GOT3 (cell line): ENCODE results near the gene XPO1.
"Not testable (repeated sequence)": the region's sequence is repeated elsewhere in the genome, so short reads cannot be mapped to it uniquely, and the experiment has no call there.

Source experiments
- DNase-seq: peaks from one replicate; lab custom pipeline; 2025; ENCODE audit warnings: mixed read lengths; lab: John Stamatoyannopoulos, UW

Gene XPO1

GRCh38 chr2:61469424-61470121 is 68.6 kb downstream of the XPO1 start:
- no peak for DNase-seq

- not testable (repeated sequence) for DNase-seq
Measured at GRCh38 chr2:61468231-61468630, 69.9 kb downstream of the XPO1 start.

GRCh38 chr2:61465045-61465444 is 73.1 kb downstream of the XPO1 start:
- DNase-seq = no peak

- DNase-seq = no peak
Measured at GRCh38 chr2:61463769-61464475, 74.2 kb downstream of the XPO1 start.

GRCh38 chr2:61461404-61461803 is 76.8 kb downstream of the XPO1 start:
- no peak for DNase-seq

GRCh38 chr2:61460163-61460562 is 78.0 kb downstream of the XPO1 start:
- DNase-seq = no peak

GRCh38 chr2:61456746-61457420 is 81.3 kb downstream of the XPO1 start:
- no peak for DNase-seq

- no peak for DNase-seq
Measured at GRCh38 chr2:61456070-61456745, 81.9 kb downstream of the XPO1 start.

GRCh38 chr2:61454972-61455371 is 83.2 kb downstream of the XPO1 start:
- DNase-seq = not testable (repeated sequence)

- no peak for DNase-seq
Measured at GRCh38 chr2:61454383-61454782, 83.8 kb downstream of the XPO1 start.

- DNase-seq = no peak
Measured at GRCh38 chr2:61452392-61452791, 85.8 kb downstream of the XPO1 start.

- no peak for DNase-seq
Measured at GRCh38 chr2:61451178-61451577, 87.0 kb downstream of the XPO1 start.

- no peak for DNase-seq
Measured at GRCh38 chr2:61450144-61450543, 88.0 kb downstream of the XPO1 start.

GRCh38 chr2:61448229-61448628 is 89.9 kb downstream of the XPO1 start:
- DNase-seq = no peak

GRCh38 chr2:61446971-61447370 is 91.2 kb downstream of the XPO1 start:
- DNase-seq = not testable (repeated sequence)

GRCh38 chr2:61443342-61444041 is 94.7 kb downstream of the XPO1 start:
- DNase-seq = no peak

GRCh38 chr2:61439241-61440002 is 98.7 kb downstream of the XPO1 start:
- DNase-seq = no peak

- DNase-seq = no peak
Measured at GRCh38 chr2:61438670-61439069, 99.5 kb downstream of the XPO1 start.

- no peak for DNase-seq
Measured at GRCh38 chr2:61437170-61437569, 101.0 kb downstream of the XPO1 start.

GRCh38 chr2:61436092-61436491 is 102.1 kb downstream of the XPO1 start:
- DNase-seq = no peak

GRCh38 chr2:61435291-61435690 is 102.9 kb downstream of the XPO1 start:
- DNase-seq = no peak
